Measurements from ENCODE around the gene PCDHB3.
"Not testable (repeated sequence)": the region's sequence is repeated elsewhere in the genome, so short reads cannot be mapped to it uniquely, and the experiment has no call there.

The PCDHB3 gene

GRCh38 chr5:141137346-141137745, 37.1 kb downstream of the PCDHB3 start:
- not testable (repeated sequence) for DNase-seq

- DNase-seq = no peak
These were observed 49.5 kb downstream of the PCDHB3 start, which contains the start of gene PCDHB6 for GRCh38 chr5:141149812-141150211. Gene PCDHB6, plus strand, starts transcription at chr5:141150057. Its CDS starts 201 bp downstream, at chr5:141150258.

GRCh38 chr5:141150224-141150992, 50.1 kb downstream of the PCDHB3 start:
- no peak for DNase-seq

GRCh38 chr5:141150993-141151325, 50.7 kb downstream of the PCDHB3 start:
- DNase-seq = no peak

- not testable (repeated sequence) for DNase-seq
These were observed 51.4 kb downstream of the PCDHB3 start for GRCh38 chr5:141151632-141152031.

GRCh38 chr5:141152096-141152495, 51.8 kb downstream of the PCDHB3 start:
- not testable (repeated sequence) for DNase-seq
